ENCODE data around the gene CALY.

GRCh38 chr10:133336118-133336576, 549 bp downstream of the CALY start:
- TF ChIP-seq CEBPB (IDR thresholded peaks at IDR 0.05; ENCODE audit: low read depth): no peak
- no peak for TF ChIP-seq REST (IDR thresholded peaks at IDR 0.05; ENCODE audit: low read depth)
- no peak for TF ChIP-seq CTCF (IDR thresholded peaks at IDR 0.05 in 2 of 3, conservative IDR thresholded peaks at IDR 0.05 in 1 of 3; ENCODE audit: borderline replicate concordance in 1 of 3, insufficient read depth in 1 of 3, low read depth in 2 of 3, low read length in 2 of 3)
- no peak for TF ChIP-seq ZFX (IDR thresholded peaks at IDR 0.05)
- no peak for TF ChIP-seq POLR2A (IDR thresholded peaks at IDR 0.05; ENCODE audit: borderline replicate concordance, extremely low read depth, insufficient read depth, insufficient read length)
- TF ChIP-seq EZH2 (IDR thresholded peaks at IDR 0.05): no peak

Data from HCT116 (cell line).